ENCODE results near the gene BCAR1. TPM values are rescaled to one million over a fixed set of nuclear protein-coding genes. Genes with fewer than 3 reads are reported as not detected.
"Not testable (repeated sequence)": the region's sequence is repeated elsewhere in the genome, so short reads cannot be mapped to it uniquely, and the experiment has no call there.

The BCAR1 gene
- polyA plus RNA-seq, 4 donors = 57.1 to 105 (median 77.6) TPM

GRCh38 chr16:75281009-75281408 lies 29.6 kb upstream of the BCAR1 start:
- not testable (repeated sequence) for DNase-seq; H3K27ac ChIP-seq (ENCODE audit: low read depth in 1 of 3, low read length in 2 of 3); FAIRE-seq; H3K4me3 ChIP-seq (ENCODE audit: low read depth in 1 of 3, low read length in 3 of 3); H3K9me3 ChIP-seq (ENCODE audit: control insufficient read depth in 2 of 2, insufficient read depth in 1 of 2, low read depth in 1 of 2, low read length in 1 of 2); H3K4me1 ChIP-seq (ENCODE audit: control insufficient read depth in 3 of 3, insufficient read depth in 2 of 3, low read depth in 1 of 3, low read length in 2 of 3); H3K27me3 ChIP-seq (ENCODE audit: control insufficient read depth in 3 of 3, insufficient read depth in 3 of 3, low read length in 3 of 3)
- H3K36me3 ChIP-seq (ENCODE audit: control insufficient read depth in 3 of 3, insufficient read depth in 2 of 3, low read depth in 1 of 3, low read length in 3 of 3) = peaks cover 0 to 16% (median 2%) of the 10 kb centered on the region in 3 donors
- 92 to 98% (median 98%) methylated on average over 2 of the region's 2 CpGs for WGBS, 3 donors

GRCh38 chr16:75280331-75280804 lies 28.9 kb upstream of the BCAR1 start:
- FAIRE-seq (no peak), DNase-seq (no peak)
- no peak overlapping the region for H3K4me3 ChIP-seq (ENCODE audit: low read depth in 1 of 3, low read length in 3 of 3)
- peaks cover 0 to 16% (median 2%) of the 10 kb centered on the region in 3 donors for H3K36me3 ChIP-seq (ENCODE audit: control insufficient read depth in 3 of 3, insufficient read depth in 2 of 3, low read depth in 1 of 3, low read length in 3 of 3)
- 87 to 90% (median 88%) methylated on average over 8 of the region's 8 CpGs for WGBS, 3 donors
- H3K9me3 ChIP-seq (ENCODE audit: control insufficient read depth in 2 of 2, insufficient read depth in 1 of 2, low read depth in 1 of 2, low read length in 1 of 2) = peaks cover 0 to 2% of the 10 kb centered on the region in 2 donors
- no peaks in the 10 kb centered on the region for H3K4me1 ChIP-seq (ENCODE audit: control insufficient read depth in 3 of 3, insufficient read depth in 2 of 3, low read depth in 1 of 3, low read length in 2 of 3)
- no peaks in the 10 kb centered on the region for H3K27me3 ChIP-seq (ENCODE audit: control insufficient read depth in 3 of 3, insufficient read depth in 3 of 3, low read length in 3 of 3)
- no peak overlapping the region for H3K27ac ChIP-seq (ENCODE audit: low read depth in 1 of 3, low read length in 2 of 3)

GRCh38 chr16:75279305-75279704 lies 27.9 kb upstream of the BCAR1 start:
- no peak overlapping the region for H3K27ac ChIP-seq (ENCODE audit: low read depth in 1 of 3, low read length in 2 of 3)
- FAIRE-seq (no peak), DNase-seq (no peak)
- H3K9me3 ChIP-seq (ENCODE audit: control insufficient read depth in 2 of 2, insufficient read depth in 1 of 2, low read depth in 1 of 2, low read length in 1 of 2) = no peaks in the 10 kb centered on the region
- 49 to 65% (median 65%) methylated on average over 10 of the region's 10 CpGs for WGBS, 3 donors
- no peaks in the 10 kb centered on the region for H3K27me3 ChIP-seq (ENCODE audit: control insufficient read depth in 3 of 3, insufficient read depth in 3 of 3, low read length in 3 of 3)
- no peak overlapping the region for H3K4me3 ChIP-seq (ENCODE audit: low read depth in 1 of 3, low read length in 3 of 3)
- H3K36me3 ChIP-seq (ENCODE audit: control insufficient read depth in 3 of 3, insufficient read depth in 2 of 3, low read depth in 1 of 3, low read length in 3 of 3) = peaks cover 0 to 13% (median 0%) of the 10 kb centered on the region in 3 donors
- H3K4me1 ChIP-seq (ENCODE audit: control insufficient read depth in 3 of 3, insufficient read depth in 2 of 3, low read depth in 1 of 3, low read length in 2 of 3) = no peaks in the 10 kb centered on the region

- no peak overlapping the region for H3K27ac ChIP-seq (ENCODE audit: low read depth in 1 of 3, low read length in 2 of 3)
- no peaks in the 10 kb centered on the region for H3K9me3 ChIP-seq (ENCODE audit: control insufficient read depth in 2 of 2, insufficient read depth in 1 of 2, low read depth in 1 of 2, low read length in 1 of 2)
- DNase-seq (no peak), FAIRE-seq (no peak)
- peaks cover 0 to under 1% (median 0%) of the 10 kb centered on the region in 3 donors for H3K4me1 ChIP-seq (ENCODE audit: control insufficient read depth in 3 of 3, insufficient read depth in 2 of 3, low read depth in 1 of 3, low read length in 2 of 3)
- WGBS, 3 donors = 88 to 90% (median 88%) methylated on average over 23 of the region's 23 CpGs
- H3K36me3 ChIP-seq (ENCODE audit: control insufficient read depth in 3 of 3, insufficient read depth in 2 of 3, low read depth in 1 of 3, low read length in 3 of 3) = no peaks in the 10 kb centered on the region
- peaks cover 0 to 3% (median 0%) of the 10 kb centered on the region in 3 donors for H3K27me3 ChIP-seq (ENCODE audit: control insufficient read depth in 3 of 3, insufficient read depth in 3 of 3, low read length in 3 of 3)
- H3K4me3 ChIP-seq (ENCODE audit: low read depth in 1 of 3, low read length in 3 of 3) = no peak overlapping the region
These were observed 21.9 kb upstream of the BCAR1 start for GRCh38 chr16:75273054-75273925.

GRCh38 chr16:75272629-75273028 lies 21.2 kb upstream of the BCAR1 start:
- WGBS, 3 donors = 91 to 98% (median 96%) methylated on average over 10 of the region's 10 CpGs
- not testable (repeated sequence) for H3K4me1 ChIP-seq (ENCODE audit: control insufficient read depth in 3 of 3, insufficient read depth in 2 of 3, low read depth in 1 of 3, low read length in 2 of 3); H3K36me3 ChIP-seq (ENCODE audit: control insufficient read depth in 3 of 3, insufficient read depth in 2 of 3, low read depth in 1 of 3, low read length in 3 of 3); DNase-seq; FAIRE-seq; H3K4me3 ChIP-seq (ENCODE audit: low read depth in 1 of 3, low read length in 3 of 3); H3K27me3 ChIP-seq (ENCODE audit: control insufficient read depth in 3 of 3, insufficient read depth in 3 of 3, low read length in 3 of 3); H3K27ac ChIP-seq (ENCODE audit: low read depth in 1 of 3, low read length in 2 of 3); H3K9me3 ChIP-seq (ENCODE audit: control insufficient read depth in 2 of 2, insufficient read depth in 1 of 2, low read depth in 1 of 2, low read length in 1 of 2)

- Histone ChIP-seq H3K9me3 (ENCODE audit: control insufficient read depth in 2 of 2, insufficient read depth in 1 of 2, low read depth in 1 of 2, low read length in 1 of 2) (no peaks in the 10 kb centered on the region), H3K36me3 (ENCODE audit: control insufficient read depth in 3 of 3, insufficient read depth in 2 of 3, low read depth in 1 of 3, low read length in 3 of 3) (no peaks in the 10 kb centered on the region), H3K27ac (ENCODE audit: low read depth in 1 of 3, low read length in 2 of 3) (no peak overlapping the region), H3K4me3 (ENCODE audit: low read depth in 1 of 3, low read length in 3 of 3) (no peak overlapping the region), H3K27me3 (ENCODE audit: control insufficient read depth in 3 of 3, insufficient read depth in 3 of 3, low read length in 3 of 3) (peaks cover 0 to 3% (median 0%) of the 10 kb centered on the region in 3 donors), H3K4me1 (ENCODE audit: control insufficient read depth in 3 of 3, insufficient read depth in 2 of 3, low read depth in 1 of 3, low read length in 2 of 3) (peaks cover 0 to 9% (median 0%) of the 10 kb centered on the region in 3 donors)
- 56 to 76% (median 74%) methylated on average over 11 to 12 of the region's 12 CpGs for WGBS, 3 donors
- DNase-seq (no peak), FAIRE-seq (no peak)
These were observed 20.7 kb upstream of the BCAR1 start for GRCh38 chr16:75272097-75272551.

GRCh38 chr16:75271441-75272096 lies 20.1 kb upstream of the BCAR1 start:
- H3K27me3 ChIP-seq (ENCODE audit: control insufficient read depth in 3 of 3, insufficient read depth in 3 of 3, low read length in 3 of 3) = peaks cover 0 to 3% (median 0%) of the 10 kb centered on the region in 3 donors
- no peak overlapping the region for H3K27ac ChIP-seq (ENCODE audit: low read depth in 1 of 3, low read length in 2 of 3)
- no peaks in the 10 kb centered on the region for H3K9me3 ChIP-seq (ENCODE audit: control insufficient read depth in 2 of 2, insufficient read depth in 1 of 2, low read depth in 1 of 2, low read length in 1 of 2)
- FAIRE-seq (no peak), DNase-seq (no peak)
- WGBS, 3 donors = 88 to 96% (median 92%) methylated on average over 6 of the region's 6 CpGs
- H3K4me3 ChIP-seq (ENCODE audit: low read depth in 1 of 3, low read length in 3 of 3) = no peak overlapping the region
- peaks cover 0 to 11% (median 0%) of the 10 kb centered on the region in 3 donors for H3K4me1 ChIP-seq (ENCODE audit: control insufficient read depth in 3 of 3, insufficient read depth in 2 of 3, low read depth in 1 of 3, low read length in 2 of 3)
- no peaks in the 10 kb centered on the region for H3K36me3 ChIP-seq (ENCODE audit: control insufficient read depth in 3 of 3, insufficient read depth in 2 of 3, low read depth in 1 of 3, low read length in 3 of 3)

- not testable (repeated sequence) for H3K36me3 ChIP-seq (ENCODE audit: control insufficient read depth in 3 of 3, insufficient read depth in 2 of 3, low read depth in 1 of 3, low read length in 3 of 3); FAIRE-seq; H3K9me3 ChIP-seq (ENCODE audit: control insufficient read depth in 2 of 2, insufficient read depth in 1 of 2, low read depth in 1 of 2, low read length in 1 of 2); DNase-seq; H3K27me3 ChIP-seq (ENCODE audit: control insufficient read depth in 3 of 3, insufficient read depth in 3 of 3, low read length in 3 of 3); H3K4me3 ChIP-seq (ENCODE audit: low read depth in 1 of 3, low read length in 3 of 3)
- Histone ChIP-seq H3K4me1 (ENCODE audit: control insufficient read depth in 3 of 3, insufficient read depth in 2 of 3, low read depth in 1 of 3, low read length in 2 of 3) (peaks cover 0 to 22% (median 0%) of the 10 kb centered on the region in 3 donors), H3K27ac (ENCODE audit: low read depth in 1 of 3, low read length in 2 of 3) (peak overlapping the region in 1 of 3 donors; percentile 19)
- WGBS, 3 donors = 48 to 82% (median 60%) methylated on average over 9 of the region's 9 CpGs
These were observed 17.9 kb upstream of the BCAR1 start for GRCh38 chr16:75269358-75269757.

All from small intestine (tissue), 7 donors.